Measurements from ENCODE around the gene TNS1.

The TNS1 gene

DNA sequence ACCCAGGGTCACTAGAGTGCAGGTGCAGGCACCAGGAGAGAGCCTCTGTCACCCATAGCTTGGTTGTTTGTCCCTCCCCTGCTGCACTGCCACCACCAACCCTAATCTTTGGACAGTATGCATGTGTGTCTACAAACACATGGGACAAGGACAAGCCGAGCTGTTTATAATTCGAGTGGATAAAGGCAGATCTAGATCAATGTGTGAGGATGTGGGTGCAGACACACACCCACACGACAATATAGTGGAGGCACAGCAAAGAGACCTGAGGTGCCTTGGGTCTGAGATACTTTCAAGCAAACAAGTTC is 199.2 kb downstream of the TNS1 start:
- no peak for DNase-seq (ENCODE audit: extremely low spot score)
- ChIA-PET CTCF (interaction anchor here (0.9 kb wide), 1 partner anchor 14 kb away, joined by 3 read pairs; no protein-coding TSS in a partner anchor), POLR2A (no interaction called here)
- TF ChIP-seq CTBP1 (IDR thresholded peaks at IDR 0.05; ENCODE audit: borderline replicate concordance) (no peak), L3MBTL2 (conservative IDR thresholded peaks at IDR 0.05) (no peak), SUZ12 (IDR thresholded peaks at IDR 0.05) (no peak)

DNA sequence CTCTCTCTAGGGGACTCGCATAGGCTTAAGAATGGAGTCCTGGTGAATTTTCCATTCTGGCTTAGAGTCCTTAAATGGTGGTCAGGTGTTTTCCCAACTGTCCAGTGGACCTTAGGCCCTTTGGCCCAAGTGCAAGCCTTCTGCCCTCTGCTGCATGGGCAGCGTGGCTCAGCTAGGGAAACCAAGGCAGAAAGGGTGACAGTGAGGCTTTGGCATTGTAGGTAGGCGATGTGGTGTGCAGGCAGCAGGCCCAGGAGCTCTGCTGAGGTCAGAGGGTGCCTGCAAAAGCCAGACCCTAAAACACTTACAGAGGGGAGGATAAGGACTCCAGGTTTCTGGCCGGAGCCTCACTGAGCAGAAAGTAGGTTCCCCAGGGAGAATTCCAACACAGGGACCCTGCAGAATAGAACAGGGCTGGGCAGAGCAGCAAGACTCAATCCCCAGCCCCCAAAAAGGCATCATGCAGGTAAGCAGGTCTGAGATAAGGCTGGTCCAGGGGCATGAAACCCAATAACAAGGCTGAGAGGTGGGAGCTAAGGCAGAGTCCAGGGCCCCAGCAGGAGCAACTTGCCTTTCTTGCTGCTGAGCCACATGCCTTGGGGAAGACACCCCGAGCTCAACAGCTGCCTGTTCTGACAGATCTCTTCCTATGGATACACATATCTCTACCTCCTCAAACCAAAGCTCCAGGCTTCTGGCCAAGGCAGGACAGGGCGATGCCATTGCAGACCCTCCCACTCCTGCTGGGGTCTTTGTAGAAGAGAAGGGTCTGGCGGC is 199.7 kb downstream of the TNS1 start:
- no peak for DNase-seq (ENCODE audit: extremely low spot score)
- ChIA-PET CTCF (interaction anchor here (0.9 kb wide), 1 partner anchor 13 kb away, joined by 3 read pairs; no protein-coding TSS in a partner anchor), POLR2A (no interaction called here)
- no peak for TF ChIP-seq LEF1 (IDR thresholded peaks at IDR 0.05; ENCODE audit: borderline replicate concordance)
- TF ChIP-seq CTBP1 (IDR thresholded peaks at IDR 0.05; ENCODE audit: borderline replicate concordance) = no peak
- TF ChIP-seq FOXK2 (IDR thresholded peaks at IDR 0.05) = no peak
- no peak for TF ChIP-seq SP1 (IDR thresholded peaks at IDR 0.05)
- TF ChIP-seq NFRKB (IDR thresholded peaks at IDR 0.05) = no peak
- TF ChIP-seq SUZ12 (IDR thresholded peaks at IDR 0.05) = no peak
- TF ChIP-seq ARNT (IDR thresholded peaks at IDR 0.05) = no peak
- no peak for TF ChIP-seq L3MBTL2 (conservative IDR thresholded peaks at IDR 0.05)
- TF ChIP-seq, protein P1, sequence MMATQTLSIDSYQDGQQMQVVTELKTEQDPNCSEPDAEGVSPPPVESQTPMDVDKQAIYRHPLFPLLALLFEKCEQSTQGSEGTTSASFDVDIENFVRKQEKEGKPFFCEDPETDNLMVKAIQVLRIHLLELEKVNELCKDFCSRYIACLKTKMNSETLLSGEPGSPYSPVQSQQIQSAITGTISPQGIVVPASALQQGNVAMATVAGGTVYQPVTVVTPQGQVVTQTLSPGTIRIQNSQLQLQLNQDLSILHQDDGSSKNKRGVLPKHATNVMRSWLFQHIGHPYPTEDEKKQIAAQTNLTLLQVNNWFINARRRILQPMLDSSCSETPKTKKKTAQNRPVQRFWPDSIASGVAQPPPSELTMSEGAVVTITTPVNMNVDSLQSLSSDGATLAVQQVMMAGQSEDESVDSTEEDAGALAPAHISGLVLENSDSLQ (IDR thresholded peaks at IDR 0.05) = no peak
- no peak for TF ChIP-seq BHLHE40 (IDR thresholded peaks at IDR 0.05; ENCODE audit: borderline replicate concordance)
- no peak for TF ChIP-seq ELF4 (IDR thresholded peaks at IDR 0.05)
- no peak for TF ChIP-seq FOXA1 (IDR thresholded peaks at IDR 0.05)
- no peak for TF ChIP-seq FOXM1 (IDR thresholded peaks at IDR 0.05; ENCODE audit: borderline replicate concordance)
- no peak for TF ChIP-seq ZNF384 (IDR thresholded peaks at IDR 0.05)
- TF ChIP-seq TARDBP (IDR thresholded peaks at IDR 0.05) = no peak
- TF ChIP-seq HDGF (IDR thresholded peaks at IDR 0.05; ENCODE audit: borderline replicate concordance) = no peak

DNA sequence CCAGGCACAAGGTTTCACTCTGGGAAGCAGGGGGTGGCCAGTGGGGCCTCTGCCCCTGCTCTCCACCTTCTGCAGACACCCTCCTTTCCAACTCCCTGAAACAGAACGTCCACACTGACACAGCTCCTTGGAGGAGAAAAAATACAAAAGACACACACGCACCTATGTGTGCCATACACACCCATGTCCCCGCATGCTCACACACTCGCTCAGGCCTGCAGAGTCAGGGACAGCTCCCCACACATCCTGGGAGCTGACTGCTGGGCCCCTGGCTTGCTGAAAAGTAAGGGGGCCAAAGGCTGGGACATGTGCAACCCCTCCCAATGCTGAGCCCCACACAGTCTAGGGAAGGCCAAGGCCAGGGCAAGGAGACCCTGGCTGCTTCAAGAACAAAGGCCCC is 200.5 kb downstream of the TNS1 start:
- ChIA-PET CTCF (no interaction called here), POLR2A (no interaction called here)
- TF ChIP-seq LEF1 (IDR thresholded peaks at IDR 0.05; ENCODE audit: borderline replicate concordance) = no peak
- TF ChIP-seq HDGF (IDR thresholded peaks at IDR 0.05; ENCODE audit: borderline replicate concordance) = no peak
- TF ChIP-seq TARDBP (IDR thresholded peaks at IDR 0.05) = no peak
- TF ChIP-seq FOXK2 (IDR thresholded peaks at IDR 0.05) = no peak
- TF ChIP-seq ELF4 (IDR thresholded peaks at IDR 0.05) = no peak
- no peak for DNase-seq (ENCODE audit: extremely low spot score)

- ChIA-PET POLR2A (no interaction called here), CTCF (interaction anchor here (1.2 kb wide), 1 partner anchor 13 kb away, joined by 3 read pairs; no protein-coding TSS in a partner anchor)
- DNase-seq (ENCODE audit: extremely low spot score) = no peak
- no peak for TF ChIP-seq TARDBP (IDR thresholded peaks at IDR 0.05)
- TF ChIP-seq, protein P1 (IDR thresholded peaks at IDR 0.05) = no peak
- no peak for TF ChIP-seq LEF1 (IDR thresholded peaks at IDR 0.05; ENCODE audit: borderline replicate concordance)
- no peak for TF ChIP-seq HDGF (IDR thresholded peaks at IDR 0.05; ENCODE audit: borderline replicate concordance)
- TF ChIP-seq SP1 (IDR thresholded peaks at IDR 0.05) = no peak
- no peak for TF ChIP-seq FOXM1 (IDR thresholded peaks at IDR 0.05; ENCODE audit: borderline replicate concordance)
- no peak for TF ChIP-seq FOXK2 (IDR thresholded peaks at IDR 0.05)
- TF ChIP-seq SUZ12 (IDR thresholded peaks at IDR 0.05) = no peak
- TF ChIP-seq L3MBTL2 (conservative IDR thresholded peaks at IDR 0.05) = no peak
Observed at GRCh38 chr2:217801711-217802110, 201.1 kb downstream of the TNS1 start.

DNA sequence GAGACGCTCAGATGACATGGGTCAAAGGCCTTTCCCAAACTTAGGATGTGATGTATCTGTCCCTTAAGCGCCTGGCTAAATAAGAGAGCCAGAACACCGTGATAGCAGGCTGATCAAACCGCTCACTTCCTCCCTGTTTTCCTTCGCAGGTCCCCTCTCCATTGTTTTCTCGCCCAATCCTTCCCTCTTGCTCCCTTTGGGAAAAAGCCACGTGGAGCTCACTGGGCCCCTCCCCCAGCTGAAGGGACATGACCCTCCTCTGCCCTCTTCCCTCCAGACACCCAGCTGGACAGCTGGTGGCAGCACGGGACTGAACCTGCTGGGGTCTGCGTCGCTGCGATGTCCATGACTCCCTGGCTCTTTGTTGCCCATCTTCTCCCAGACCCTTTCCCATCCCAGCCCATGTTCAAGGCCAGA is 201.7 kb downstream of the TNS1 start:
- ChIA-PET CTCF (interaction anchor here (1.2 kb wide), 1 partner anchor 12 kb away, joined by 3 read pairs; no protein-coding TSS in a partner anchor), POLR2A (no interaction called here)
- no peak for DNase-seq (ENCODE audit: extremely low spot score)
- no peak for TF ChIP-seq L3MBTL2 (conservative IDR thresholded peaks at IDR 0.05)
- TF ChIP-seq SP1 (IDR thresholded peaks at IDR 0.05) = no peak
- TF ChIP-seq FOXA1 (IDR thresholded peaks at IDR 0.05) = no peak
- no peak for TF ChIP-seq LEF1 (IDR thresholded peaks at IDR 0.05; ENCODE audit: borderline replicate concordance)
- TF ChIP-seq NFRKB (IDR thresholded peaks at IDR 0.05) = no peak
- TF ChIP-seq ZNF384 (IDR thresholded peaks at IDR 0.05) = no peak
- TF ChIP-seq BHLHE40 (IDR thresholded peaks at IDR 0.05; ENCODE audit: borderline replicate concordance) = no peak

GRCh38 chr2:217800433-217801114 is 202.2 kb downstream of the TNS1 start:
- POLR2A ChIA-PET = no interaction called here
- no peak for TF ChIP-seq LEF1 (IDR thresholded peaks at IDR 0.05; ENCODE audit: borderline replicate concordance)
- no peak for TF ChIP-seq HDGF (IDR thresholded peaks at IDR 0.05; ENCODE audit: borderline replicate concordance)
- TF ChIP-seq FOXA1 (IDR thresholded peaks at IDR 0.05) = no peak

More at GRCh38 chr2:217800433-217801114, 202.2 kb downstream of the TNS1 start:
- no peak for DNase-seq (ENCODE audit: extremely low spot score)
- CTCF ChIA-PET = interaction anchor here (1.2 kb wide), 1 partner anchor 12 kb away, joined by 3 read pairs; no protein-coding TSS in a partner anchor

Data from HEK293T (cell line).